Psoas muscle (tissue), 8 donors: Measurements from ENCODE around the gene CCNG2. TPM values are rescaled to one million over a fixed set of nuclear protein-coding genes. Genes with fewer than 3 reads are reported as not detected.

Experiments
- ATAC-seq, 4 donors: fragments of 200-7000 bp; cut with Tn5 transposase; one replicate each; pipeline ENCODE4 v1.9.1; 2020; ENCODE audit warnings: moderate library complexity in 3 of 4, mild to moderate bottlenecking in 2 of 4
- DNase-seq, 2 donors: peaks; one replicate each; pipeline ENCODE4 v3.0.0-alpha.2; 2020
- H3K27ac ChIP-seq: fragments of 200-600 bp; one replicate; pipeline ENCODE4 v1.8.0; 2022
- H3K27me3 ChIP-seq, 3 donors: fragments of 200-600 bp in 1 of 3; one replicate each; pipeline versions ENCODE4 v1.6.1 to v1.8.0; 2013 to 2022; ENCODE audit warnings: low read length in 2 of 3, mild to moderate bottlenecking in 2 of 3, moderate library complexity in 1 of 3; ENCODE audit not compliant: insufficient read depth in 3 of 3
- H3K36me3 ChIP-seq, 2 donors: fragments of 200-600 bp in 1 of 2; one replicate each; pipeline versions ENCODE4 v1.6.1 to v1.8.0; 2013 to 2022; ENCODE audit warnings: low read depth in 1 of 2, mild to moderate bottlenecking in 1 of 2, moderate library complexity in 1 of 2; ENCODE audit not compliant: insufficient read depth in 1 of 2
- H3K4me1 ChIP-seq: fragments of 200-600 bp; one replicate; pipeline ENCODE4 v1.8.0; 2022
- H3K4me3 ChIP-seq: fragments of 200-600 bp; one replicate; pipeline ENCODE4 v1.8.0; 2022; ENCODE audit warnings: mild to moderate bottlenecking
- H3K9me3 ChIP-seq: fragments of 200-600 bp; one replicate; pipeline ENCODE4 v1.8.0; 2022
- CTCF ChIP-seq: fragments of 200-600 bp; IDR thresholded peaks from one replicate; pipeline ENCODE4 v1.8.0; 2022; ENCODE audit warnings: antibody characterized with exemption
- WGBS, 3 donors: extraction: QIAGEN DNeasy Blood & Tissue Kit; methylation state at CpG; one replicate each; pipeline versions ENCODE4 v1.1.6 to v1.1.7; 2013; 5-methylcytosine and 5-hydroxymethylcytosine counted together
- intact Hi-C, 2 donors: fragments of 100-400 bp; cut with DNase I; formaldehyde crosslinking; loops; one replicate each; pipeline versions ENCODE4 v1.11.0 to v1.14.2; 2022
- polyA plus RNA-seq, 3 donors: library from polyadenylated mRNA; stranded (reverse); fragments of 200-250 nt; gene quantifications; one replicate each; pipeline ENCODE4 v1.2.3, GENCODE V29; 2013
- total RNA-seq, 4 donors: library from RNA; stranded (reverse); fragmentation: NEBNext Ultra II Directional in 2 of 4; extraction: Animal tissue kit (Norgen Biotek cat#: 25700) in 2 of 4; gene quantifications; one replicate each; pipeline versions ENCODE4 v1.2.1 to v1.2.4, GENCODE V29; 2021 to 2023
- donor health status: healthy with polysubstance abuse.
- donor health status: DM: no; HTN: no; CAD: no; lungs with moderate emphysema.
- donor health status: Bipolar disorder and iron deficiency.
- donor health status: healthy.
- donor health status: DM: yes; HTN: yes; CAD: no.
- donor health status: DM: no; HTN: no; CAD: no.
- donor health status: DM: no; HTN: no; CAD: no.
- donor health status: DM: yes; HTN: yes; CAD: no.

Gene CCNG2
- total and polyA plus RNA-seq, 7 donors = 3.1 to 34.6 (median 7.0) TPM

GRCh38 chr4:77181720-77182119, 24.7 kb downstream of the CCNG2 start:
- DNase-seq (no peak), ATAC-seq (no peak)
- intact Hi-C loops = no loop called here
- Histone ChIP-seq H3K4me1 (no peaks in the 10 kb centered on the region), H3K36me3 (no peaks in the 10 kb centered on the region), H3K27me3 (peaks cover 0 to 1% (median 0%) of the 10 kb centered on the region in 3 donors), H3K4me3 (no peak overlapping the region), H3K27ac (no peak overlapping the region), H3K9me3 (no peaks in the 10 kb centered on the region)
- 67 to 89% (median 74%) methylated on average over 4 of the region's 4 CpGs for WGBS, 3 donors
- no peak for TF ChIP-seq CTCF

GRCh38 chr4:77183777-77184420, 26.9 kb downstream of the CCNG2 start:
- TF ChIP-seq CTCF = no peak
- DNase-seq (no peak), ATAC-seq (peak in 1 of 4 donors; percentile 49)
- intact Hi-C loops = no loop called here
- Histone ChIP-seq H3K27ac (no peak overlapping the region), H3K36me3 (no peaks in the 10 kb centered on the region), H3K4me1 (no peaks in the 10 kb centered on the region), H3K9me3 (no peaks in the 10 kb centered on the region), H3K4me3 (no peak overlapping the region), H3K27me3 (peaks cover 0 to 4% (median 1%) of the 10 kb centered on the region in 3 donors)
- 83 to 89% (median 84%) methylated on average over 6 of the region's 6 CpGs for WGBS, 3 donors

GRCh38 chr4:77184974-77185373, 28.0 kb downstream of the CCNG2 start:
- H3K9me3 ChIP-seq = no peaks in the 10 kb centered on the region
- H3K4me3 ChIP-seq = no peak overlapping the region
- peaks cover 0 to 4% (median 1%) of the 10 kb centered on the region in 3 donors for H3K27me3 ChIP-seq
- H3K4me1 ChIP-seq = no peaks in the 10 kb centered on the region
- H3K27ac ChIP-seq = no peak overlapping the region
- DNase-seq (no peak), ATAC-seq (no peak)
- intact Hi-C loops = no loop called here
- no peaks in the 10 kb centered on the region for H3K36me3 ChIP-seq
- no peak for TF ChIP-seq CTCF

GRCh38 chr4:77185686-77186085, 28.7 kb downstream of the CCNG2 start:
- intact Hi-C loops = no loop called here
- no peak overlapping the region for H3K27ac ChIP-seq

More at GRCh38 chr4:77185686-77186085, 28.7 kb downstream of the CCNG2 start:
- ATAC-seq (no peak), DNase-seq (no peak)
- H3K36me3 ChIP-seq = no peaks in the 10 kb centered on the region
- H3K27me3 ChIP-seq = peaks cover 0 to 4% (median 1%) of the 10 kb centered on the region in 3 donors
- H3K4me1 ChIP-seq = no peaks in the 10 kb centered on the region
- no peak overlapping the region for H3K4me3 ChIP-seq
- H3K9me3 ChIP-seq = no peaks in the 10 kb centered on the region
- no peak for TF ChIP-seq CTCF
